Measurements from ENCODE around the gene TIMM23B.

TIMM23B gene

DNA sequence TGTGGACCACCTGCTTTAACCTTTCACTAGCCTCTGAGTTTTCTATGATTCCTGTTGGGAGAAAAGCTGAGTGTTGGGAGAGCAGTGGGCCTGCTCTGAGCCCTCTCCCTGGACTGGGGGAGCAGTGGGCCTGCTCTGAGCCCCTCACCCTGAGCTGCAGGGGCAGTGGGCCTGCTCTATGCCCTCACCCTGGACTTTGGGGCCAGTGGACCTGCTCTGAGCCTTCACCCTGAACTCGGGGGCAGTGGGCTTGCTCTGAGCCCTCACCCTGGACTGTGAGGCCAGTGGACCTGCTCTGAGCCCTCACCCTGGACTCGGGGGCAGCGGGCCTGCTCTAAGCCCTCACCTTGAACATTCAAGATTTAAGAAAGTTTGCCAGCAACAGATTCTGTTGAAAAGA, 79.8 kb downstream of the TIMM23B start:
- H3K4me3 ChIP-seq (ENCODE audit: control insufficient read depth, low read depth, low read length) = no peak overlapping the region
- no peak for DNase-seq (ENCODE audit: low read depth)
- TF ChIP-seq, protein P1, sequence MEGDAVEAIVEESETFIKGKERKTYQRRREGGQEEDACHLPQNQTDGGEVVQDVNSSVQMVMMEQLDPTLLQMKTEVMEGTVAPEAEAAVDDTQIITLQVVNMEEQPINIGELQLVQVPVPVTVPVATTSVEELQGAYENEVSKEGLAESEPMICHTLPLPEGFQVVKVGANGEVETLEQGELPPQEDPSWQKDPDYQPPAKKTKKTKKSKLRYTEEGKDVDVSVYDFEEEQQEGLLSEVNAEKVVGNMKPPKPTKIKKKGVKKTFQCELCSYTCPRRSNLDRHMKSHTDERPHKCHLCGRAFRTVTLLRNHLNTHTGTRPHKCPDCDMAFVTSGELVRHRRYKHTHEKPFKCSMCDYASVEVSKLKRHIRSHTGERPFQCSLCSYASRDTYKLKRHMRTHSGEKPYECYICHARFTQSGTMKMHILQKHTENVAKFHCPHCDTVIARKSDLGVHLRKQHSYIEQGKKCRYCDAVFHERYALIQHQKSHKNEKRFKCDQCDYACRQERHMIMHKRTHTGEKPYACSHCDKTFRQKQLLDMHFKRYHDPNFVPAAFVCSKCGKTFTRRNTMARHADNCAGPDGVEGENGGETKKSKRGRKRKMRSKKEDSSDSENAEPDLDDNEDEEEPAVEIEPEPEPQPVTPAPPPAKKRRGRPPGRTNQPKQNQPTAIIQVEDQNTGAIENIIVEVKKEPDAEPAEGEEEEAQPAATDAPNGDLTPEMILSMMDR (IDR thresholded peaks at IDR 0.05; ENCODE audit: control insufficient read depth, insufficient read depth, low read depth, low read length, missing control alignments) = no peak
